Testis (tissue), 2 donors: Measurements from ENCODE around the gene RPS2.
"Not testable (repeated sequence)": the region's sequence is repeated elsewhere in the genome, so short reads cannot be mapped to it uniquely, and the experiment has no call there.

Experiments used
- CTCF ChIP-seq, 3 experiments: fragments of 450-650 bp in 2 of 3; fragments of 200-600 bp in 1 of 3; sonication (generic) in 1 of 3; IDR thresholded peaks; one replicate each; pipeline ENCODE4 v1.5.1; 2016 to 2019; ENCODE audit warnings: antibody characterized with exemption in 3 of 3, mild to moderate bottlenecking in 2 of 3, moderate library complexity in 1 of 3
- POLR2A ChIP-seq: fragments of 450-650 bp; IDR thresholded peaks from one replicate; pipeline ENCODE4 v1.6.1; 2017; ENCODE audit warnings: antibody characterized with exemption, mild to moderate bottlenecking, moderate library complexity

GRCh38 chr16:1939833-1940232 lies 24.8 kb downstream of the RPS2 start:
- TF ChIP-seq CTCF (IDR thresholded peaks at IDR 0.05); POLR2A: not testable (repeated sequence)
